Endothelial cell of umbilical vein (primary cell): Measurements from ENCODE around the gene SLC25A28. TPM values are rescaled to one million over a fixed set of nuclear protein-coding genes. Genes with fewer than 3 reads are reported as not detected.

Experiments used
- BruUV-seq: library from RNA; stranded (reverse); fragments of 400-500 nt; replicated peaks from 2 replicates; lab custom pipeline; 2021; lab: Mats Ljungman, UMichigan
- CTCF ChIA-PET: fragments of 300-600, 350-600 bp; sonication (Branson Sonifier 250); formaldehyde crosslinking; loops from one replicate; lab custom pipeline; 2021; ENCODE audit warnings: antibody characterized with exemption, inconsistent platforms; lab: Charles Lee
- POLR2A ChIA-PET: fragments of 300-600, 350-600 bp; sonication (Branson Sonifier 250); formaldehyde crosslinking; loops from one replicate; lab custom pipeline; 2021; ENCODE audit warnings: antibody characterized with exemption, inconsistent platforms; lab: Charles Lee
- DNase-seq: peaks from one replicate; pipeline ENCODE4 v3.0.0-alpha.2; 2011; ENCODE audit warnings: low read depth, low spot score
- FAIRE-seq: peaks from 2 replicates; lab custom pipeline; 2011; peaks lifted over from hg19 to GRCh38; lab: Jason Lieb, UNC
- H2AFZ ChIP-seq: 2 replicates; pipeline ENCODE4 v1.6.0; 2012; ENCODE audit warnings: low read depth, low read length, control low read depth, inconsistent platforms
- H3K27ac ChIP-seq: 2 replicates; pipeline ENCODE4 v1.5.1; 2011; ENCODE audit warnings: low read depth, mild to moderate bottlenecking, control low read depth, low read length, moderate library complexity; ENCODE audit not compliant: insufficient read depth
- H3K27me3 ChIP-seq, 2 experiments: 2 replicates each; pipeline versions ENCODE4 v1.6.0 to v1.6.1; 2011; ENCODE audit warnings: low read length in 2 of 2, mixed read lengths in 1 of 2; ENCODE audit not compliant: control insufficient read depth in 2 of 2, insufficient read depth in 2 of 2
- H3K36me3 ChIP-seq, 2 experiments: 2 replicates in 1 of 2; 3 replicates in 1 of 2; pipeline ENCODE4 v1.5.1; 2011; ENCODE audit warnings: low read length in 2 of 2, mild to moderate bottlenecking in 1 of 2, moderate library complexity in 1 of 2; ENCODE audit not compliant: control insufficient read depth in 2 of 2, insufficient read depth in 2 of 2; ENCODE audit errors: extremely low read depth in 1 of 2
- H3K4me1 ChIP-seq: 3 replicates; pipeline ENCODE4 v1.5.1; 2011; ENCODE audit warnings: mild to moderate bottlenecking, low read length; ENCODE audit not compliant: control insufficient read depth, insufficient read depth; ENCODE audit errors: extremely low read depth
- H3K4me2 ChIP-seq: 2 replicates; pipeline ENCODE4 v1.6.1; 2011; ENCODE audit warnings: low read length, control low read depth, mixed read lengths; ENCODE audit not compliant: insufficient read depth
- H3K4me3 ChIP-seq, 3 experiments: fragments of 200-600 bp in 1 of 3; sonication (generic), shearing (Covaris generic) in 1 of 3; replicated peaks in 1 of 3; 2 replicates each; pipeline ENCODE4 v1.5.1; 2011 to 2016; ENCODE audit warnings: control low read depth in 3 of 3, low read length in 3 of 3, mild to moderate bottlenecking in 2 of 3, inconsistent platforms in 1 of 3, low read depth in 1 of 3, moderate library complexity in 1 of 3; ENCODE audit not compliant: insufficient read depth in 1 of 3
- H3K79me2 ChIP-seq: 2 replicates; pipeline ENCODE4 v1.6.0; 2012; ENCODE audit warnings: low read length, inconsistent platforms; ENCODE audit not compliant: control insufficient read depth, insufficient read depth
- H3K9ac ChIP-seq: replicated peaks from 2 replicates; pipeline ENCODE3; 2011; ENCODE audit warnings: low read length, control low read depth; ENCODE audit not compliant: insufficient read depth; ENCODE audit errors: extremely low read depth
- H3K9me1 ChIP-seq: replicated peaks from 3 replicates; pipeline ENCODE4 v1.6.0; 2011; ENCODE audit warnings: mild to moderate bottlenecking, low read length; ENCODE audit not compliant: control insufficient read depth, insufficient read depth; ENCODE audit errors: extremely low read depth
- H3K9me3 ChIP-seq: replicated peaks from 2 replicates; pipeline ENCODE4 v1.5.1; 2012; ENCODE audit warnings: low read length, inconsistent platforms; ENCODE audit not compliant: control insufficient read depth, insufficient read depth
- H4K20me1 ChIP-seq: replicated peaks from 2 replicates; pipeline ENCODE3; 2011; ENCODE audit warnings: mild to moderate bottlenecking, low read length; ENCODE audit not compliant: control insufficient read depth, insufficient read depth; ENCODE audit errors: extremely low read depth
- CTCF ChIP-seq, 2 donors: IDR thresholded peaks; 1 replicate in 1 of 2; 2 replicates in 1 of 2; pipeline ENCODE4 v1.5.1; 2011; ENCODE audit warnings: low read length in 2 of 2, mild to moderate bottlenecking in 2 of 2, moderate library complexity in 2 of 2, control low read depth in 1 of 2, inconsistent platforms in 1 of 2, low read depth in 1 of 2; ENCODE audit not compliant: insufficient read depth in 1 of 2; ENCODE audit errors: extremely low read depth in 1 of 2
- EZH2 ChIP-seq: IDR thresholded peaks from 2 replicates; pipeline ENCODE4 v1.6.1; 2012; ENCODE audit warnings: borderline replicate concordance, low read depth, mild to moderate bottlenecking, moderate library complexity, low read length, inconsistent platforms; ENCODE audit not compliant: severe bottlenecking
- FOS ChIP-seq: IDR thresholded peaks from 2 replicates; pipeline ENCODE4 v1.6.1; 2011; ENCODE audit warnings: mild to moderate bottlenecking, low read length, moderate library complexity, borderline replicate concordance; ENCODE audit not compliant: insufficient read depth
- GATA2 ChIP-seq: IDR thresholded peaks from 2 replicates; pipeline ENCODE4 v1.7.0; 2011; ENCODE audit warnings: low read depth, mild to moderate bottlenecking, moderate library complexity, mixed read lengths, low read length; ENCODE audit not compliant: insufficient read length, insufficient read depth
- JUN ChIP-seq: IDR thresholded peaks from 2 replicates; pipeline ENCODE4 v1.6.1; 2011; ENCODE audit warnings: borderline replicate concordance, low read depth; ENCODE audit not compliant: insufficient read length, insufficient read depth
- MYC ChIP-seq: IDR thresholded peaks from one replicate; pipeline ENCODE4 v1.6.1; 2011; ENCODE audit warnings: mild to moderate bottlenecking, low read depth, low read length
- POLR2A ChIP-seq: IDR thresholded peaks from 2 replicates; pipeline ENCODE4 v1.6.1; 2012; ENCODE audit warnings: low read depth, mild to moderate bottlenecking, control low read depth, low read length
- POLR2AphosphoS5 ChIP-seq: IDR thresholded peaks from 2 replicates; pipeline ENCODE4 v1.6.1; 2012; ENCODE audit warnings: low read depth, mild to moderate bottlenecking, control low read depth, low read length, moderate library complexity; ENCODE audit not compliant: insufficient read depth
- dilution Hi-C: fragments of 300-500 bp; cut with MboI; formaldehyde crosslinking; loops from one replicate; pipeline ENCODE4 v1.15.0; 2019; ENCODE audit warnings: low sequenced_read_pairs; ENCODE audit not compliant: extremely low pct_ligation_motif_present
- intact Hi-C: fragments of 100-400 bp; cut with micrococcal nuclease; formaldehyde crosslinking; loops from one replicate; pipeline ENCODE4 v1.10.0; 2022
- polyA plus RNA-seq, 4 experiments: library from polyadenylated mRNA; depleted of rRNA in 3 of 4; stranded (reverse) in 3 of 4; unstranded in 1 of 4; fragments of >200 nt; gene quantifications; 2 replicates each; pipeline versions ENCODE4 v1.2.1 to v1.2.3, GENCODE V29; 2011 to 2012; ENCODE audit warnings: missing spikeins in 1 of 4
- total RNA-seq: library from RNA; stranded (reverse); gene quantifications from 2 replicates; pipeline ENCODE4 v1.2.3, GENCODE V29; 2021
- TF ChIP-seq, protein P1 (sequence below): IDR thresholded peaks from 2 replicates; pipeline ENCODE4 v1.6.1; 2011; ENCODE audit not compliant: insufficient read depth, insufficient read length

SLC25A28 gene
- total and polyA plus RNA-seq, 2 donors (not counting 3 experiments of a cell fraction or from before 2014, with no cell fraction given): 33.7 to 38.8 TPM

DNA sequence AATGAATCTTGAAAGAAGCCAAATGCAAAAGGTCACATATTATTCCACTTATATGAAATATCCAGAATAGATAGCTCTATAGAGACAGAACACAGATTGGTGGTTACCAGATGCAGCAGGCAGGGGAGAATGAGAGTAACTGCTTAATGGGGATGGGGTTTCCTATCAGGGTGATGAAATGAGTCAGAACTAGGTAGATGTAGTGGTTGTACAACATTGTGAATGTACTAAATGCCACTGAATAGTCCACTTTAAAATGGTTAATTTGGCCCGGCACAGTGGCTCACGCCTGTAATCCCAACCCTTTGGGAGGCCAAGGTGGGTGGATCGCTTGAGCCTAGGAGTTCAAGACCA lies 9.4 kb upstream of the SLC25A28 start:
- no peak for FAIRE-seq
- no TSS peak for BruUV-seq
- TF ChIP-seq FOS (no peak), POLR2A (no peak), EZH2 (no peak), POLR2AphosphoS5 (no peak), JUN (no peak), GATA2 (no peak), MYC (no peak), CTCF (IDR thresholded peaks at IDR 0.05; ENCODE audit: extremely low read depth in 1 of 2, insufficient read depth in 1 of 2, low read depth in 1 of 2, low read length in 2 of 2) (no peak)
- TF ChIP-seq, protein P1, sequence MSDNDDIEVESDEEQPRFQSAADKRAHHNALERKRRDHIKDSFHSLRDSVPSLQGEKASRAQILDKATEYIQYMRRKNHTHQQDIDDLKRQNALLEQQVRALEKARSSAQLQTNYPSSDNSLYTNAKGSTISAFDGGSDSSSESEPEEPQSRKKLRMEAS: no peak
- Histone ChIP-seq H3K9me1 (no peaks in the 10 kb centered on the region), H3K27me3 (no peaks in the 10 kb centered on the region), H3K79me2 (no peaks in the 10 kb centered on the region), H3K9ac (no peak overlapping the region), H4K20me1 (no peaks in the 10 kb centered on the region), H3K27ac (no peak overlapping the region), H3K36me3 (no peaks in the 10 kb centered on the region), H3K9me3 (no peaks in the 10 kb centered on the region), H3K4me1 (no peaks in the 10 kb centered on the region), H2AFZ (no peak overlapping the region), H3K4me2 (no peak overlapping the region), H3K4me3 (no peak overlapping the region)
- ChIA-PET CTCF (interaction anchor here (1.4 to 3.0 kb wide), 7 partner anchors 24 to 194 kb away, joined by 3 to 24 read pairs (median 5); partner anchors contain the start of gene ENTPD7), POLR2A (no interaction called here)
- dilution Hi-C loops (no loop called here), intact Hi-C loops (loop anchor here (10.0 kb wide), 1 partner anchor 215 kb away; no protein-coding TSS in a partner anchor)
- no peak for DNase-seq
